Endothelial cell of umbilical vein (primary cell): Measurements from ENCODE around the gene HLA-DPA1. TPM values are rescaled to one million over a fixed set of nuclear protein-coding genes. Genes with fewer than 3 reads are reported as not detected.

Experiments used
- BruUV-seq: library from RNA; stranded (reverse); fragments of 400-500 nt; replicated peaks from 2 replicates; lab custom pipeline; 2021; lab: Mats Ljungman, UMichigan
- CTCF ChIA-PET: fragments of 300-600, 350-600 bp; sonication (Branson Sonifier 250); formaldehyde crosslinking; loops from one replicate; lab custom pipeline; 2021; ENCODE audit warnings: antibody characterized with exemption, inconsistent platforms; lab: Charles Lee
- POLR2A ChIA-PET: fragments of 300-600, 350-600 bp; sonication (Branson Sonifier 250); formaldehyde crosslinking; loops from one replicate; lab custom pipeline; 2021; ENCODE audit warnings: antibody characterized with exemption, inconsistent platforms; lab: Charles Lee
- DNase-seq: peaks from one replicate; pipeline ENCODE4 v3.0.0-alpha.2; 2011; ENCODE audit warnings: low read depth, low spot score
- FAIRE-seq: peaks from 2 replicates; lab custom pipeline; 2011; peaks lifted over from hg19 to GRCh38; lab: Jason Lieb, UNC
- H2AFZ ChIP-seq: 2 replicates; pipeline ENCODE4 v1.6.0; 2012; ENCODE audit warnings: low read depth, low read length, control low read depth, inconsistent platforms
- H3K27ac ChIP-seq: 2 replicates; pipeline ENCODE4 v1.5.1; 2011; ENCODE audit warnings: low read depth, mild to moderate bottlenecking, control low read depth, low read length, moderate library complexity; ENCODE audit not compliant: insufficient read depth
- H3K27me3 ChIP-seq, 2 experiments: 2 replicates each; pipeline versions ENCODE4 v1.6.0 to v1.6.1; 2011; ENCODE audit warnings: low read length in 2 of 2, mixed read lengths in 1 of 2; ENCODE audit not compliant: control insufficient read depth in 2 of 2, insufficient read depth in 2 of 2
- H3K36me3 ChIP-seq, 2 experiments: 2 replicates in 1 of 2; 3 replicates in 1 of 2; pipeline ENCODE4 v1.5.1; 2011; ENCODE audit warnings: low read length in 2 of 2, mild to moderate bottlenecking in 1 of 2, moderate library complexity in 1 of 2; ENCODE audit not compliant: control insufficient read depth in 2 of 2, insufficient read depth in 2 of 2; ENCODE audit errors: extremely low read depth in 1 of 2
- H3K4me1 ChIP-seq: 3 replicates; pipeline ENCODE4 v1.5.1; 2011; ENCODE audit warnings: mild to moderate bottlenecking, low read length; ENCODE audit not compliant: control insufficient read depth, insufficient read depth; ENCODE audit errors: extremely low read depth
- H3K4me2 ChIP-seq: 2 replicates; pipeline ENCODE4 v1.6.1; 2011; ENCODE audit warnings: low read length, control low read depth, mixed read lengths; ENCODE audit not compliant: insufficient read depth
- H3K4me3 ChIP-seq, 3 experiments: fragments of 200-600 bp in 1 of 3; sonication (generic), shearing (Covaris generic) in 1 of 3; replicated peaks in 1 of 3; 2 replicates each; pipeline ENCODE4 v1.5.1; 2011 to 2016; ENCODE audit warnings: control low read depth in 3 of 3, low read length in 3 of 3, mild to moderate bottlenecking in 2 of 3, inconsistent platforms in 1 of 3, low read depth in 1 of 3, moderate library complexity in 1 of 3; ENCODE audit not compliant: insufficient read depth in 1 of 3
- H3K79me2 ChIP-seq: 2 replicates; pipeline ENCODE4 v1.6.0; 2012; ENCODE audit warnings: low read length, inconsistent platforms; ENCODE audit not compliant: control insufficient read depth, insufficient read depth
- H3K9ac ChIP-seq: replicated peaks from 2 replicates; pipeline ENCODE3; 2011; ENCODE audit warnings: low read length, control low read depth; ENCODE audit not compliant: insufficient read depth; ENCODE audit errors: extremely low read depth
- H3K9me1 ChIP-seq: replicated peaks from 3 replicates; pipeline ENCODE4 v1.6.0; 2011; ENCODE audit warnings: mild to moderate bottlenecking, low read length; ENCODE audit not compliant: control insufficient read depth, insufficient read depth; ENCODE audit errors: extremely low read depth
- H3K9me3 ChIP-seq: replicated peaks from 2 replicates; pipeline ENCODE4 v1.5.1; 2012; ENCODE audit warnings: low read length, inconsistent platforms; ENCODE audit not compliant: control insufficient read depth, insufficient read depth
- H4K20me1 ChIP-seq: replicated peaks from 2 replicates; pipeline ENCODE3; 2011; ENCODE audit warnings: mild to moderate bottlenecking, low read length; ENCODE audit not compliant: control insufficient read depth, insufficient read depth; ENCODE audit errors: extremely low read depth
- EZH2 ChIP-seq: IDR thresholded peaks from 2 replicates; pipeline ENCODE4 v1.6.1; 2012; ENCODE audit warnings: borderline replicate concordance, low read depth, mild to moderate bottlenecking, moderate library complexity, low read length, inconsistent platforms; ENCODE audit not compliant: severe bottlenecking
- FOS ChIP-seq: IDR thresholded peaks from 2 replicates; pipeline ENCODE4 v1.6.1; 2011; ENCODE audit warnings: mild to moderate bottlenecking, low read length, moderate library complexity, borderline replicate concordance; ENCODE audit not compliant: insufficient read depth
- GATA2 ChIP-seq: IDR thresholded peaks from 2 replicates; pipeline ENCODE4 v1.7.0; 2011; ENCODE audit warnings: low read depth, mild to moderate bottlenecking, moderate library complexity, mixed read lengths, low read length; ENCODE audit not compliant: insufficient read length, insufficient read depth
- JUN ChIP-seq: IDR thresholded peaks from 2 replicates; pipeline ENCODE4 v1.6.1; 2011; ENCODE audit warnings: borderline replicate concordance, low read depth; ENCODE audit not compliant: insufficient read length, insufficient read depth
- MYC ChIP-seq: IDR thresholded peaks from one replicate; pipeline ENCODE4 v1.6.1; 2011; ENCODE audit warnings: mild to moderate bottlenecking, low read depth, low read length
- POLR2A ChIP-seq: IDR thresholded peaks from 2 replicates; pipeline ENCODE4 v1.6.1; 2012; ENCODE audit warnings: low read depth, mild to moderate bottlenecking, control low read depth, low read length
- POLR2AphosphoS5 ChIP-seq: IDR thresholded peaks from 2 replicates; pipeline ENCODE4 v1.6.1; 2012; ENCODE audit warnings: low read depth, mild to moderate bottlenecking, control low read depth, low read length, moderate library complexity; ENCODE audit not compliant: insufficient read depth
- dilution Hi-C: fragments of 300-500 bp; cut with MboI; formaldehyde crosslinking; loops from one replicate; pipeline ENCODE4 v1.15.0; 2019; ENCODE audit warnings: low sequenced_read_pairs; ENCODE audit not compliant: extremely low pct_ligation_motif_present
- intact Hi-C: fragments of 100-400 bp; cut with micrococcal nuclease; formaldehyde crosslinking; loops from one replicate; pipeline ENCODE4 v1.10.0; 2022
- polyA plus RNA-seq, 4 experiments: library from polyadenylated mRNA; depleted of rRNA in 3 of 4; stranded (reverse) in 3 of 4; unstranded in 1 of 4; fragments of >200 nt; gene quantifications; 2 replicates each; pipeline versions ENCODE4 v1.2.1 to v1.2.3, GENCODE V29; 2011 to 2012; ENCODE audit warnings: missing spikeins in 1 of 4
- total RNA-seq: library from RNA; stranded (reverse); gene quantifications from 2 replicates; pipeline ENCODE4 v1.2.3, GENCODE V29; 2021
- TF ChIP-seq, protein P1 (sequence below), 2 donors: IDR thresholded peaks; 1 replicate in 1 of 2; 2 replicates in 1 of 2; pipeline ENCODE4 v1.5.1; 2011; ENCODE audit warnings: low read length in 2 of 2, mild to moderate bottlenecking in 2 of 2, moderate library complexity in 2 of 2, control low read depth in 1 of 2, inconsistent platforms in 1 of 2, low read depth in 1 of 2; ENCODE audit not compliant: insufficient read depth in 1 of 2; ENCODE audit errors: extremely low read depth in 1 of 2
- TF ChIP-seq, protein P2 (sequence below): IDR thresholded peaks from 2 replicates; pipeline ENCODE4 v1.6.1; 2011; ENCODE audit not compliant: insufficient read depth, insufficient read length

The HLA-DPA1 gene
- total and polyA plus RNA-seq, 2 donors (not counting 3 experiments of a cell fraction or from before 2014, with no cell fraction given) = 23.2 TPM; not detected in 1

DNA sequence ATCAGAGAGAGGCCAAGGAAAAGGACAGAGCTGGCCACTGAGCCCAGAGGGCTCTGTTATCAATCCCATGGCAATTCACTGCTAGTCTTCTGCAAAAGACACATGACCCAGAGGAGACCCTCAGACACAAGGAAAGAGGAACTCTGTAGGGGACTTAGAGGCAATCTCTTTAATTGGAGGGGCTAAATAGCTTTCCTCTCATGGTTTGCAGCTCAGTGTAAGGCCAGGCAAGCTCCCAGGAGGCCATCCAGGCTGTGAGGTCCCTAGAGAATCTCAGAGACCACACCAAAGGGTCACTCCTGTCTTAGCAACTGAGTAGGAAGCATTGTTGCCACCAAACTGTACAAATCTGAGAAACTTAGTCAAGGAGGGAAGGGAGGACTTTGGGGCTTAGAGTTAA is 54.1 kb downstream of the HLA-DPA1 start:
- Histone ChIP-seq H3K9me3 (no peaks in the 10 kb centered on the region), H3K4me3 (peak overlapping the region in 1 of 3 experiments; percentile 34), H2AFZ (peak overlapping the region; percentile 36), H3K27me3 (peaks cover 0 to 30% of the 10 kb centered on the region in 2 experiments), H3K9me1 (no peaks in the 10 kb centered on the region), H4K20me1 (no peaks in the 10 kb centered on the region), H3K4me2 (peak overlapping the region; percentile 88), H3K27ac (no peak overlapping the region), H3K79me2 (no peaks in the 10 kb centered on the region), H3K9ac (no peak overlapping the region), H3K36me3 (no peaks in the 10 kb centered on the region), H3K4me1 (peaks cover 8% of the 10 kb centered on the region)
- FAIRE-seq (peak; percentile 31), DNase-seq (no peak)
- intact Hi-C loops (no loop called here), dilution Hi-C loops (no loop called here)
- ChIA-PET POLR2A (no interaction called here), CTCF (interaction anchor here (0.6 to 6.7 kb wide), 11 partner anchors 35 to 229 kb away, joined by 3 to 88 read pairs (median 3); partner anchors contain the start of gene HLA-DPB1)
- no peak for TF ChIP-seq POLR2A
- TF ChIP-seq, protein P1, sequence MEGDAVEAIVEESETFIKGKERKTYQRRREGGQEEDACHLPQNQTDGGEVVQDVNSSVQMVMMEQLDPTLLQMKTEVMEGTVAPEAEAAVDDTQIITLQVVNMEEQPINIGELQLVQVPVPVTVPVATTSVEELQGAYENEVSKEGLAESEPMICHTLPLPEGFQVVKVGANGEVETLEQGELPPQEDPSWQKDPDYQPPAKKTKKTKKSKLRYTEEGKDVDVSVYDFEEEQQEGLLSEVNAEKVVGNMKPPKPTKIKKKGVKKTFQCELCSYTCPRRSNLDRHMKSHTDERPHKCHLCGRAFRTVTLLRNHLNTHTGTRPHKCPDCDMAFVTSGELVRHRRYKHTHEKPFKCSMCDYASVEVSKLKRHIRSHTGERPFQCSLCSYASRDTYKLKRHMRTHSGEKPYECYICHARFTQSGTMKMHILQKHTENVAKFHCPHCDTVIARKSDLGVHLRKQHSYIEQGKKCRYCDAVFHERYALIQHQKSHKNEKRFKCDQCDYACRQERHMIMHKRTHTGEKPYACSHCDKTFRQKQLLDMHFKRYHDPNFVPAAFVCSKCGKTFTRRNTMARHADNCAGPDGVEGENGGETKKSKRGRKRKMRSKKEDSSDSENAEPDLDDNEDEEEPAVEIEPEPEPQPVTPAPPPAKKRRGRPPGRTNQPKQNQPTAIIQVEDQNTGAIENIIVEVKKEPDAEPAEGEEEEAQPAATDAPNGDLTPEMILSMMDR (IDR thresholded peaks at IDR 0.05; ENCODE audit: extremely low read depth in 1 of 2, insufficient read depth in 1 of 2, low read depth in 1 of 2, low read length in 2 of 2) = no peak
- TF ChIP-seq MYC = no peak
- TF ChIP-seq FOS = no peak
- TF ChIP-seq JUN = no peak
- TF ChIP-seq GATA2 = no peak
- TF ChIP-seq, protein P2, sequence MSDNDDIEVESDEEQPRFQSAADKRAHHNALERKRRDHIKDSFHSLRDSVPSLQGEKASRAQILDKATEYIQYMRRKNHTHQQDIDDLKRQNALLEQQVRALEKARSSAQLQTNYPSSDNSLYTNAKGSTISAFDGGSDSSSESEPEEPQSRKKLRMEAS = no peak
- TF ChIP-seq EZH2 = no peak
- no peak for TF ChIP-seq POLR2AphosphoS5
- no TSS peak for BruUV-seq
